ENCODE data around the gene CREBBP.
A peak's percentile ranks its signal among the peaks of the same experiment; 100 is the strongest.

The CREBBP gene

DNA sequence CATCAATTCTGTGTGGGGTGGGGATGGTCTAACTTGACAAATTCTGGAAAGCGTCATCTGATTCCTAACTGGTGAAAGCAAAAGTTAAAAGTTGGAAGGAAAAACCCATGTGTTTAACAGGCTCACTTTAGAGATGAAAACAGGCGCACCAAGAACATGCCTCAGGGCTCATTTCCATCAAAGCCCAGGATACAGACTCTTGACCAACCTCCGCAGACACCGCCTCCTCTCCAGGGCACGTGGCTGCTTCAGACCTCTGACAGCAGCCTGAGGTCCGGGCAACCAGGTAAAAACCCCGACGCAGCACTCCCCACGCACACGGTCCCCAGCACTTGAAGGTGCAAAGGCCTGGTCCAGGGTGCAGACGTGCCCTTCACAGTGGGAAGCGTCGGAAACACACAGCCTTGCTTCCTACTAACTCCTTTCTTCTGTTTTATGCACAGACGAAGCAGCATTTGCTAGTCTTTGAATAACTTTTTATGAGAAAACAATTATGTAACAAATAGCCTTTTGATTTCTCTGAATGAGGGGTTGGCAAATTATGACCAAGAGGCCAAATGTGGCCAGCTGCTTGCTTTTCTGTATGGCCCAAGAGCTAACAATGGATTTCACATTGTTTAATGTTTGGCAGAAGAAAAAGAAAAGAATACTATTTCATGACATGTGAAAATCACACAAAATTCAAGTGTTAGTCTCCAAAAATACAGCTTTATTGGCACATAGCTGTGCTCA, 119.0 kb downstream of the CREBBP start:
- no peak for DNase-seq

DNA sequence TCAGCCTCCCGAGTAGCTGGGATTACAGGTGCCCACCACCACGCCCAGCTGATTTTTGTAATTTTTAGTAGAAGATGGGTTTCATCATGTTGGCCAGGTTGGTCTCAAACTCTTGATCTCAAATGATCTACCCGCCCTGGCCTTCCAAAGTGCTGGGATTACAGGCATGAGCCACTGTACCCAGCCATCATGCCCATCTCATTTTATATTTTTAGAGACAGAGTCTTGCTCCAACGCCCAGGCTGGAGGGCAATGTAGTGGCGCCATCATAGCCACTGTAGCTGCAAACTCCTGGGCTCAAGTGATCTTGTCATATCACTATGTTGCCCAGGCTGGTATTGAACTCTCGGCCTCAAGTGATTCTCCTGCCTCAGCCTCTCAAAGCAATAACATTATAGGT, 120.0 kb downstream of the CREBBP start:
- no peak for DNase-seq

DNA sequence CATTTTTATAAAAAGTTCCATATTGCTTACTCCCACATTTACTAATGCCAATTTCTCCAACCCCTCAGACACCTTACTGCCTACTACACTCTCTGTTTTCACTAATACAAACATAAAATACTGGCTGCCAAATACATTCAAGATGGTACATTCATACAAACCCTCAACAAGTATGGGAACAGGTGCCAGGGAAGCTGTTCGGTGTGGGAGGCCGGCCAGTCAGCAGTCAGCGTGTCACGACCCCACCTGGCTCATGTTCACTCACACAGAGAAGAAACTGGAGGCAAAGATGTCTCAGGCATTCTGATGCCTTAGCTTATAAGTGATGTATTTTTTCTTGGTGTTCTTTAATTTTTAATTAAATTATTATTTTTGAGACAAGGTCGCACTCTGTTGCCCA, 120.8 kb downstream of the CREBBP start:
- DNase-seq, result no peak

DNA sequence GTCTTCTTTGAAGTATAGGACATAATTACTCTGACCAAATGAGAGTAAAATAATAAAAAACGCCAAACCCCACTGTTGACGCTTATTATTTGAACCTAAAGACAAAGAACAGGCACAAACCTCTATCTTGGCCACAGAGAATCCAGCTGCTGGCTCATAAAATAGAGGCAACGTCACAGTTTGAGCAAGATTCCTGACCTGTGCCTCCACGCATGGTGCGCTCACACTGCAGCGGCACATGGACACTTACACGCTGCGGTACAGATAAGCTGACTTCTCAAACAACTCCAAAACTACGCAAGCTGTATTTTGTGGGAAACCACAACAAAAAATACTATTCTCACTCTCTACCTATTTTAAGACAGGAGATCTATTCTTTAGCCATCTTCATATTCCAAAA, 124.4 kb downstream of the CREBBP start:
- DNase-seq, result no peak

DNA sequence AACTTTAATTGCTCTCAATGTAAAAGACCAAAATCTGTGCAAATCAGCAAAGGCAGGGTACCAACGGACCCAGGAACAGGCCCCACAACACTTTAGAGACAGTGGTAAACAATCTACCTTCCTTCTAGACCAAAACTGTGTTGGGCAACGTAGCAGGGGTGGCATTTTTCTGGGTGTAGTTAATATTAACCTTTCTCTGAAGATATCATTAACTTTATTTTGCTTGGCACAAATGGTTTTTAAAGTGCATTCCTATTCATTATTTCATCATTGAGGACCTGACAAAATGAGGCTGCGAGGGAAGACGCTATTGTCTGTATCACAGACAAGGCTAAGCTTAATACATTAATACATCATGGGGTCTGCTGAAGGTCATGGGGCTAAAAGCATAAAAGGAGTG, 125.3 kb downstream of the CREBBP start:
- DNase-seq, result no peak

DNA sequence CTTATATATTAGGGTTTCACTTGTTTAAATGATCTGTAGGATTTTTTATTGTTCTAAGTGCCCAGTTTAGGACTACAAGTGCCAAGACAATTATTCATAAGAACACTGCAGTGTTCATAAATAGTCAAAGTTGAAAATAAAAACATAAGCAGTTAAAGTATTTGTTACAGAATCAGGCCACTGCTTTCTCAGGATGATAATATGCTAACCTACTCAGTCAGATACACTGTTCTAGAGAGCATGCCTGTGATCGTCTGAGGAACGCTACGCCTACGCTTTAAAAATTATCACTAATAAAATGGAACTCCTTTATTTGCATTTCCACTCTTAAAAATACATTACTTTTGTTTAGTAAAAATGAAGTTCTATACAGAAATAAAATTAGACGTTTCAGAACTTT, 125.7 kb downstream of the CREBBP start:
- DNase-seq, result no peak

DNA sequence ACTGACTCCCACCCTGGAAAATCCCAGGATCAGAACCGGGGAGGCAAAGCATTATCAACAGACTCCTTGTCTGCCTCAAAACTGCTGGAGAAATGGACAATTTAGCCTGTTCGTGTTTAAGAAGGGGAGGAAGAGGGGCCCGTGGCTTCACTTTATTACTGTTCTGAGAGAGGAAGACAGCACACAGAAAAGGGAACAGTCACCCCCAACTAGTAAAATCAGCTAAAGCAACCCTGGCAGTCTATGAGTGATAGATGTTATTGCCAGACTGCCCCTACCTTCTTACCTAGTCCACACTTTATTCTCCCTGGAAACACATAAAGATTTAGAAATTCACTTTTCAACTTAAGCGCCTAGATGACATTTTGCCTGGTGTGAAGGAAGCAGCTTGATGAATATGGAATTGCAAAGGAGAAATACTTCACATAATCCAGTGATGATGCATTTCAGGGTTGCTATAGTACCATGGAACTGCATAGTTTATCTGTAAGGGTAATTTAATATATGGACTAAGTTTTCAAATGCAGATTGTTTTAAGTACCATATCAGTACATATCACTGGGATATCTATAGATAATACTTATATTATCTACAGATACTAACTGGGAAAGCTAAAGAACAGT, 126.3 kb downstream of the CREBBP start:
- DNase-seq, result no peak

DNA sequence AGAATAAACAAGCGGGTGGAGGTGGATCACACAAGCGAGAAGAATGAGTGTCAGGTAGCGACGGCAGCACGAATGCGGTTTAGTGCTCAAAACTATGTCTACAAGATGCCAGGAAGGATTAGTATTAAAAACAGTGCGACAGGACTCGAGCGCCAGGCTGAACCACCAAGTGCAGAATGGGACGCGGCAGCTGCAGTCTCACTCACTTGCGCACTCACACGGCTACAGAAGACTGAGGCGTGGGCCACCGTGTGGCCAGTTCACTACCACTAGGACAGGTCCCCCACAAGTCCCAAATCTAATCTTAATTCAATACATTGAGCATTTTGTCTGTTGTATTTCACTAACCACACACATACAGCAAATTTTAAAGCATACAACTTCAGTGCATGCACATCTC, 127.5 kb downstream of the CREBBP start:
- no peak for DNase-seq

DNA sequence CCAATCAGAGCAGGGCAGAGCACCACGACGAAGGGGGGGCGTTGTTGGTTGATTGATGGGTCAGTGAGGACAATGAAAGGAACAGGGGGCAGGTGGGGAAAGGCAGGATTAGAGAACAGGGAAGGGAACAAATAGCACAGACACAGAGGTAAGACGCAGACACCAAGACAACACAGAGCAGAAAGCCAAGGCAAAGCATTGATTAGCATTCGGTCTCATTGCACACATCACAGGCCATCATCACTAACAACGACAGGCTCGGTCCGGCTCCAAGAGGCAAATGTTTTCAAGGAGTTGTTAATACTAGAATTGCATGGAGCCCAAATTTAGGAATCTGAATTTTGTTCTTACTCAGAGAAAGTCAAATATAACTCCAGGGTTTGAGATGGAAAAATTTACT, 128.6 kb downstream of the CREBBP start:
- DNase-seq, result no peak

DNA sequence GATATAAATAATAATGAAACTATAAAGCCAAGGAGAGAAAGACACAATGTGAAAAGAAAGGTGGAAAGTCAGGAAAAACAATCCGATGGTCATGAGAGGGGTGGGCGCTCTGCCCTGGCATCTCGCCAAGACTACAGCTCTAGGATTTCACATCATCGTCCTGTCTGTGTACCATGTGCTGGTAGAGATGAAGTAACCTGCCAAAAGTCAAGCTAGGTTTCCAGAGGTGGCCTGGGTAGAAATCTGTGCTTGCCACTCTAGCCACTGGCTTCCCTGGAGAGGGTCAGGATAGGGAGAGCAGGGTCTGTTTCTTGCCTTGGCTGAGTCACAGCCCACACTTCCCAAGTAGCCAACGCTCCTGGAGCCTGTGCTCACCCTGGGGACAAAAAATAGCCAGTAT, 132.2 kb downstream of the CREBBP start:
- no peak for DNase-seq

DNA sequence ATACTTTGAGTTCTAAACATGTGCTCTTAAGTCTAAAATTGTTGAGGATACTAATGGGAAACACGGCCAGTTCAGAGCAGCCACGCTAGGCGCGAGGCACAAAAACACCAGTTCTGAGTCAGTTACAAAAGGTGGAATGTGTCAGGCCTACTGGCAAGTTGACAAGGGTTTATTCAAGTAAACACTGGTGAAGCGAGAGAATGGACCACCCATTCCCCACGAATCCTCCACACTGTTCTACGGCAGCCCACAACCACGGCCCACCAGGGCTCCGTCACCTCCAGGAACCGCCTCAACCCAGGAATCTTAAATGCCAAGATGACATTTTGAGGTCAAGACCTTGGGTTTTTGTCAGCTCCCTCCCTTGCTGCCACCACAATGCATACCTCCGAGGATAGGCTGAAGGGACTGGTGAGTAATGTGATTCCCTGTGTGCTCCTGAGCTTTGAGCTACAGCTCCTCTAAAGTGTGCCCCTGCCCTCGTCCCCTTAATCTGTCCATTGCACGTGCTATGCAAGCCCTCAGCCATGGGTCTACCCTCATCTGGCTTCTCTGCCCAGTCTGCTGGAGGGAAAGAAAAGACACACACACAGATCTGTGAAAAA, 134.7 kb downstream of the CREBBP start:
- no peak for DNase-seq

DNA sequence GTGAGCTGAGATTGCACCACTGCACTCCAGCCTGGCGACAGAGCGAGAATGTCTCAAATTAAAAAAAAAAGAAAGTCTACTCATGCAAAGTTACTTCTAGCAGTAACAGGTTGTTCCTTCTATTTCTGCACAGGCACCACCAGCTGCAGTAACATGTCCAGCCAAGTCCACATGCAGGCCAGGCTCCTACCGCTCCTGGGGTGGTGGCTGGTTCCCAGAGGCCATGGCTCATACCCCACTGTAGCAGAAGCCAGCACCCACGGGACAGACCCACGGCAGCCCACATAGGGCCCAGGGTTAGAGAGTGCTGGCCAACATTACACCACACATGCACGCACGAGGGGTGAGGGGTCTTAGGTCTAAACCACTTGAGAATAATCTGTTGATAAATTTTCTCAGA, 136.5 kb downstream of the CREBBP start:
- no peak for DNase-seq

DNA sequence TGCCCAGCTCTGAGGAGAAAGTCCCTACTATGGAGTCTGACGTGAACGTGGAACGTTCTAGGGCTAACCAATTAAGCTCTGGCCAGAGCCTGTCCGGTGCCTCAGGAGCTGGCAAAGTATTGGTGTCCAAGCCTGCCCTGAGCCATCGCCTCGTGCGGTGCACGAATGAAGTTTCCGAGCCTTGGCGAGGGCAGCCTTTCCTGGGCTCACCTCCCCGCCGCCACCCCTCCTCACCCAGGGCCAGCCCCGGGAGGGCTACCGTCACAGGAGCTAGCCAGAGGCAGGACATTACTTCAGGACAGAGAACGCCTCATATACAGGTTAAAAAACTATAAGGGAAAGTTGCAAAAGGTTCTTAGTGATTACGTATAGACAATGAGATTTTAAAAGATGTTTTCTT, 139.6 kb downstream of the CREBBP start:
- no peak for DNase-seq

DNA sequence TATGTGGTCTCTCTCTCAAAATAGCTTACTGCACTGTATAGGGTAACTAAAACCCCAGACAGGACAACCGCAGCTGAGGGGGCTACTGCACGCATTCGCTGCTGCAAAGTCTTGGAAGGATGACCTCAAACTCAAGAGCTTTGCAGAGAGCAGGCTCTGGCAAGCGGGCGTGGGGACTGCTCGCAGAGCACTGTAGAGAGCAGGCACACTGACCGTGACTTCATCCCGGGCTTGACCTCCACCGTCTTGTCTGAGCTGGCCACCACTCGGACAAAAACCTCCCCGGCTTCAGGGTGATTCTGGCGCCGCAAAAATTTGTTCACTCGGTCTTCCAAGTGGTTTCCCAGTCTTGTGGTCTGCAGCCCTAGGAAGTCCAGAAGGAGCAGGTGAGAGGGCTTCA, 140.3 kb downstream of the CREBBP start:
- DNase-seq, result no peak

DNA sequence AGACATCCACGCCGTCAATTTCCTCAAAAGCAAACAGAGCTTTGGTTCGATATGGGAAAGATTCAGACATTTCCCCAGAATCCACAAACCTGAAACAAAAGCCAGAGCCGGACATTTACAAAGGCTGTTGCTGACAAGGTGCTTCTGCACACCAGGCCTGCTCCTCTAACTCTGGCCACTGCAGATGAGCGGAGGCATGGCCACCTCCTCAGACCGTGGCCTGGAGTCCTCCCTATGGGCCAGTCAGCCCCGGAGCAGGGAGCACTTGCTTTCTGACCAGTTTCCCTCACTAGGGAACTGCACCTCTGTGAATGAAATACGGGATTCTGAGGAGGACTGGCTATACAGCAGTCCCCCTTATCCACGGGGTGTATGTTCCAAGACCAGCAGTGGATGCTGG, 140.9 kb downstream of the CREBBP start:
- no peak for DNase-seq

DNA sequence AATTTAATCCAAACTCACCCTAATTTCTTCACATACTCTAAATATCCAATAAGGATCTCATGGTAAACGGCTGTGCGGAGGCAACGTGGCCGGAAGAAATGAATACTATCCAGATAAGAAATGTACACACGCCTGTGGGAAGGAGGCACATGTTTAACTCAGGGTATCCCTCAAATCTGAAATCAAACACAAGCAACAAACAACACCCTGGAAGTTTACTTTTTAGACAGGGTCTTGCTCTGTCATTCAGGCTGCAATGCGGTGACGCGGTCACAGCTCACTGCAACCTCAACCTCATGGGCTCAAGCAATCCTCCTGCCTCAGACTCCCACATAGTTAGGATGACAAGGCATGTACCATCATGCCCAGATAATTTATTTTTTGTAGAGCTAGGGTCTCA, 142.0 kb downstream of the CREBBP start:
- no peak for DNase-seq

DNA sequence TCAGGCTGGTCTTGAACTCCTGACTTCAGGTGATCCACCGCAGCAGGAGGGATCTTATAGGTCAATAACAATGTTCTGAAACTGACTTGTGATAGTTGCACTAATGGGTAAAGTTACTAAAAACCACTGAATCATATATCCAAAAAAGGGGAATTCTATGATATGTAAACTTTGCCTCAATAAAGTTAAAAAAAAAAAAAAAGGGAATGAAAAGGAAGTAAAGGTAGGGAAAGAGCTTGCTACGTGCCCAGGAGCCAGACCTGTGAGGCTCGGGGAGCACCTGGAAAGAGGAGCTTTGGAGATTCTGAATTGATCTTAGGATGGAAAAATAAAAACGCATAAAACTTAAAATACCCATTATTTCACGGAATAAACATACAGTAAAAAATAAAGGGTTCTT, 142.4 kb downstream of the CREBBP start:
- no peak for DNase-seq

DNA sequence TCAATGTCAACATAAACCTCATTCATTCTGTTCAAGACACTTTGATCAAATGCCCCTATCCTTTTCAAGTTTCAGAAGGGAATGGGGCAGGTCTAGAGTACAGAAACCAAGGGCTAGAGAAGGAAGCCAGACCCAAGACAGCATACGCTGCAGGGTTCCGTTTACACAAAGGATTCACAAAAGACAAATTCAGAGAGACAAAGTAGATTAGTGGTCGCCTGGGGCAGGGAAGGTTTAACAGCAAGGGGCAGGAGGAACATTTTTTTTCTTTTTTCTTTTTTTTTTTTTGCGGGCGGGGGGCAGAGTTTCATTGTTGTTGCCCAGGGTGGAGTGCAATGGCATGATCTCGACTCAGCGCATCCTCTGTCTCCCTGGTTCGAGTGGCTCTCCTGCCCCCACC, 143.3 kb downstream of the CREBBP start:
- DNase-seq, result no peak

DNA sequence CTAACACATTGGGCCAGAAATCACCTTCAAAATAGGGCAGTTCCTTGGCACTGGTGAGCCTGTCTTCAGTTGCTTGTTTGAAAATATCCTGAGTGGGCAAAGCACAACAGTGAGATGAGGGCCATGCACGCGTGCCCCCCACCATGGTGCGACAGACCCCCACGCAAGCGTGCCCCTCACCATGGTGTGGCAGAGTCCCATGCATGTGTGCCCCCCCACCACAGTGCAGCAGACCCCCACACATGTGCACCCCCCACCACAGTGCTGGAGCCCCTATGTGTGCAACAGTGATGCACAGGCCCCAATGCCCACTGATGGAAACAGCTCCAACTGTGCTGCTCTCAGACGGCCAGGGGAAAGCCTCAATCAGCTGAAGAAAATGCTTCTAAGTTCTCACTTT, 144.4 kb downstream of the CREBBP start:
- no peak for DNase-seq

DNA sequence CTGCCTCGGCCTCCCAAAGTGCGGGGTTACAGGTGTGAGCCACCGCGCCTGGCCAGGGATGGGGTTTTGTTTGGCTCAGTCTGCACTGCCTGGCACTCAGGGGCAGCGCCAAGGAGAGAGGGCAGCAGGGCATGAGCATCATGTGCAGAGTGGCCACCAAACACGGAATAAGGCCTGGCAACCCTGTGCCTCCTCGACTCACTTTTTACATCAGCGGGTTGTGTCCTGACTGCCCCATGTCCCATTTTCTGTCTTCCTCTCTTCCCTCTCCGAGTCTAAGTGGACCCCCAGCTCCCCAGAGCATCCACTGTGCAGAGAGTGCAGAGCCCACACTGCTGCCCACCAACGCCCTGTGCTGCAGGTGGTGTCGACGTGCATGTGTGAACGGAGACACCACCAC, 145.0 kb downstream of the CREBBP start:
- DNase-seq, result no peak

DNA sequence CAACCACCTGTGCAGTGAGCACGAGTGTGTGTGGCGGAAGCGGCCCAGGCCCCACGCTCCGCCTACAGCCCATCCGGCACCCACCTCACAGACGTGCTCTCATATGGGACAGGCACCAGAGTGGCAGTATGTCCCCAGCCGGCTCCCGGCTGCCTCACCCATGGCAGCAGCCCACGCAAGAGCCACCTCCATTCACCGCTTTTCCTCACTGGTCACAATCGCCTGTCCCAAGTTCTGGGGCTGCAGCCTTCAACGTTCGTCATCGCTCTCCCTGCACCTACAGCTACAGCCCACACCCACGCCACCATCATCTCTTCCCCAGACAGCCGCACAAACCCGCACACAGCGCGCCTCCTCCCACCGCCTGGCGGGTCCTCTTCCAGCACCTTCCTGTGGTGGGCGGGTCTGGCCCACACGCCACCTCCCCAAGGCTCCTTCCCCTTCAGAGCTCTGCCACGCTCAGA, 145.7 kb downstream of the CREBBP start:
- peak; percentile 7 for DNase-seq

DNA sequence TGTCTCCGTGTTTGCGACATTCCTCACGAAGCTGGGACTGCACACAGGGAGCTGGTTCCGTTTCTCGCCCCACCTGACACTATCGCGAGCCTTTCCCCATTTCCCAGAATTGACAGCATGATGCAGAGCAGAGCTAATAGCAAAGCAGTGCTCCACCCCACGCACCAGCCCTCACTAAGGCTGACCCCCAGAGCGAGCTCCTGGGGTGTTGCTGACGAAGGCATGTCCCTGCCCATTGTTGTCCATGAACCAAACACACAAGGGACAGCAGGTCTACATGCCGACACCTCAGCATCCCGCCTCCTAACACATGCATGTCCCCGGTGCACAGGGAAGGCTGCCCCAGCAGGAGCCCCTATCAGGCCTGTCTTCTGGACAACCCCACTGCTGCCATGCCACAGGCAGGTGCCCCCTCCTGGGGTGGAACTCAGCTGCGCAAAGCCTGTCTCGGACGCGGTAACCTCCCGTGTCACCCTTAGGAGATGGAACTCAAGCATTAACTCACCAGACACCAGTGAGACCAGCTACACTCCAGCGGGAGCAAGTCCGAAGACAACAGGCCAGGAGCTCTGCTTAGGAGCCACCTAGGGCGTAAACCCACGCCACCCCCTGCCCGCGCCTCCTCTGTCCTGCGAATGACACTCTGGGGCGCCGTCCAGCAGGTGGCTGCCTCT, 146.3 kb downstream of the CREBBP start:
- no peak for DNase-seq

DNA sequence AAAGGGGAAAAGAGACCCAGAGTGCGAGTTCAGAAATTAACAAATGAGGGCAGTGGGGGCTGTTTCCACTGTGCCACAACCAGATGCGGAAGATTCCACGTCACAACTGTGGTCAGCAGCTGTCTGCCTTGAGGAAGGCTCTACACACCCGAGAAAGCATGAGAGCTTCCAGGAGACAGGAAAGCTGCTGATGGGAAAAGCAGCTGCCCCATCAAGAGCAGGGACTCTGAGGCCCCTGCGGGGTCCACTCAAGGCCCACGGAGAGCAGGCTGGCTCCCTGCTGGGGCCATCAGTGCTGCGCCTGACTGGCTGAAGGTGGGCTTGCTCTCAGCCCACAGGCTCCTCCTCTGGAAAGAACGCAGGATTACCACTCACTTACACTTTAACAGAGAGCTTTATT, 148.3 kb downstream of the CREBBP start:
- no peak for DNase-seq
